HepG2 (cell line): Measurements from ENCODE around the gene SPHK1. TPM values are rescaled to one million over a fixed set of nuclear protein-coding genes. Genes with fewer than 3 reads are reported as not detected.

Experiments used
- BRD4 ChIP-seq: sonication (generic); formaldehyde crosslinking; IDR thresholded peaks from 2 replicates; pipeline ENCODE4 v1.4.0; 2020; ENCODE audit warnings: missing genetic modification reagents
- MTF1 ChIP-seq: sonication (generic); formaldehyde crosslinking; IDR thresholded peaks from 2 replicates; pipeline ENCODE4 v1.5.0; 2020; ENCODE audit warnings: missing genetic modification reagents
- NCOA5 ChIP-seq: sonication (generic); formaldehyde crosslinking; IDR thresholded peaks from 2 replicates; pipeline ENCODE4 v1.4.0; 2020; ENCODE audit warnings: missing genetic modification reagents
- SYNCRIP ChIP-seq: fragments of 200-400 bp; formaldehyde crosslinking; IDR thresholded peaks from 2 replicates; pipeline ENCODE4 v1.6.1; 2018; ENCODE audit warnings: mild to moderate bottlenecking, low read depth, low read length; ENCODE audit not compliant: insufficient read depth
- TERF1 ChIP-seq: sonication (generic); formaldehyde crosslinking; IDR thresholded peaks from 2 replicates; pipeline ENCODE4 v1.8.0; 2022; ENCODE audit warnings: mild to moderate bottlenecking, missing genetic modification reagents, moderate library complexity
- TOPORS ChIP-seq: sonication (generic); formaldehyde crosslinking; IDR thresholded peaks from 2 replicates; pipeline ENCODE4 v1.8.0; 2023; ENCODE audit warnings: mild to moderate bottlenecking, missing genetic modification reagents
- ZBTB42 ChIP-seq: sonication (generic); formaldehyde crosslinking; IDR thresholded peaks from 2 replicates; pipeline ENCODE4 v1.5.0; 2020; ENCODE audit warnings: mild to moderate bottlenecking, missing genetic modification reagents
- ZNF264 ChIP-seq: sonication (generic); formaldehyde crosslinking; IDR thresholded peaks from 2 replicates; pipeline ENCODE4 v1.4.0; 2020; ENCODE audit warnings: missing genetic modification reagents
- ZNF564 ChIP-seq: sonication (generic); formaldehyde crosslinking; IDR thresholded peaks from 2 replicates; pipeline ENCODE4 v1.8.1; 2023; ENCODE audit warnings: mild to moderate bottlenecking, missing genetic modification reagents
- ZNF782 ChIP-seq: sonication (generic); formaldehyde crosslinking; IDR thresholded peaks from 2 replicates; pipeline ENCODE4 v1.4.0; 2020; ENCODE audit warnings: missing genetic modification reagents, mild to moderate bottlenecking, borderline replicate concordance
- ZNF790 ChIP-seq: sonication (generic); formaldehyde crosslinking; IDR thresholded peaks from 2 replicates; pipeline ENCODE4 v1.8.0; 2022; ENCODE audit warnings: missing genetic modification reagents, mild to moderate bottlenecking, borderline replicate concordance
- ZSCAN29 ChIP-seq: sonication (generic); formaldehyde crosslinking; conservative IDR thresholded peaks from 2 replicates; pipeline ENCODE4 v1.4.0; 2020; ENCODE audit warnings: mild to moderate bottlenecking, missing genetic modification reagents
- ZSCAN9 ChIP-seq: IDR thresholded peaks from 2 replicates; pipeline ENCODE4 v1.6.1; 2016; ENCODE audit warnings: borderline replicate concordance
- polyA plus RNA-seq, 8 experiments: library from polyadenylated mRNA; depleted of rRNA in 3 of 8; stranded (reverse) in 7 of 8; unstranded in 1 of 8; fragments of >200 nt; fragmentation: Illumina TruSeq in 4 of 8; extraction: Trizol in 4 of 8; gene quantifications; 2 replicates each; pipeline versions ENCODE4 v1.2.1 to v1.2.3, GENCODE V29; 2011 to 2016; ENCODE audit warnings: low read depth in 4 of 8, missing spikeins in 1 of 8, mixed read lengths in 1 of 8; ENCODE audit not compliant: insufficient read depth in 1 of 8
- total RNA-seq, 5 experiments: library from RNA; depleted of rRNA; stranded (reverse); fragments of >200 nt; fragmentation: Illumina TruSeq; extraction: Trizol; gene quantifications; 2 replicates each; pipeline ENCODE4 v1.2.3, GENCODE V29; 2016; ENCODE audit warnings: low read depth in 1 of 5
- TF ChIP-seq, protein P1 (sequence below): sonication (generic); formaldehyde crosslinking; IDR thresholded peaks from 2 replicates; pipeline ENCODE4 v1.4.0; 2020; ENCODE audit warnings: missing genetic modification reagents, borderline replicate concordance
- TF ChIP-seq, protein P2 (sequence below): sonication (generic); formaldehyde crosslinking; IDR thresholded peaks from 2 replicates; pipeline ENCODE4 v1.4.0; 2020; ENCODE audit warnings: missing genetic modification reagents
- TF ChIP-seq, protein P3 (sequence below): sonication (generic); formaldehyde crosslinking; IDR thresholded peaks from 2 replicates; pipeline ENCODE4 v1.4.0; 2020; ENCODE audit warnings: mild to moderate bottlenecking, missing genetic modification reagents
- TF ChIP-seq, protein P4 (sequence below): sonication (generic); formaldehyde crosslinking; IDR thresholded peaks from 2 replicates; pipeline ENCODE4 v1.4.0; 2020; ENCODE audit warnings: missing genetic modification reagents
- TF ChIP-seq, protein P5 (sequence below): sonication (generic); formaldehyde crosslinking; IDR thresholded peaks from 2 replicates; pipeline ENCODE4 v1.8.0; 2023; ENCODE audit warnings: mild to moderate bottlenecking, missing genetic modification reagents

Gene SPHK1
- total and polyA plus RNA-seq, 2 of the 13 experiments (the other 11 are each of a cell fraction or from before 2014, with no cell fraction given), result 129 to 160 TPM

DNA sequence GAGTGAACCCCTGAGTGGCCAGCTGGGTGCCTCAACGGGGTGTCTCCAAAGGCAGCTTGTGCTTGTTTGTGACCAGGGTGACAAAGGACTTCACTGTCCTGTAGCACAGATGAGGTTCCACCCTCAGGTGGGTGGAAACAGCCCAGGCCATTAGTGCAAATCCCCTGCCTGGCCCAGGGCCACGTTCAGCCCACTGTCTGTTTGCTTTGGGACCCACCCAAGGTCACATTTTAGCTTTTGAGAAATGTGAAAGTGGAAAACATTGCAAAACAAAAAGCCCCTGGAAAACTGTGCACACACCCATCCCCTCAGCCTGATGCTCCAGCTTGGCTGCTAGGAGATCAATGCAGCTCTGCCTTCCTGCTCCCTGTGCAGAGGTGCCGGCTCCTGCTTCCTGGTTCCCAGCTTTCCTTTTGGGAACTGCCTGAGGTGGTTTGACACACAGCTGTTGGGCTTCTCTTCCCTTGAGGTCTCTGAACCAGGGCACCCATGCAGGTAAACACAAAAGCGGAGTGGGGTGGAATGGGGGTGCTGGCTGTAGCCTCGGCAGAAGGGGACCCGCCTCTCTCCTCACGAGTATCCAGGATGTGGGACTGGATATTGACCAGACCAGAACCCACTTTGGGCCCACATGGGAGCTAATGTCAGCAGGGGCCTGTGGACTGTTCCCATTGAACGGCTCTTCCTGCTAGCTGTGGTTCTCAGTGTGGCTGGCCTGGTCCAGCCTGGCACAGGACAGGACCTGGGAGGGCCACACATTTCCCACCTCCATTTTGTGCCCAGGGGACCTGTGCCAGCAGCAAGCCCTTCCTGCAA, 7.9 kb upstream of the SPHK1 start (continued):
- TF ChIP-seq, protein P1, sequence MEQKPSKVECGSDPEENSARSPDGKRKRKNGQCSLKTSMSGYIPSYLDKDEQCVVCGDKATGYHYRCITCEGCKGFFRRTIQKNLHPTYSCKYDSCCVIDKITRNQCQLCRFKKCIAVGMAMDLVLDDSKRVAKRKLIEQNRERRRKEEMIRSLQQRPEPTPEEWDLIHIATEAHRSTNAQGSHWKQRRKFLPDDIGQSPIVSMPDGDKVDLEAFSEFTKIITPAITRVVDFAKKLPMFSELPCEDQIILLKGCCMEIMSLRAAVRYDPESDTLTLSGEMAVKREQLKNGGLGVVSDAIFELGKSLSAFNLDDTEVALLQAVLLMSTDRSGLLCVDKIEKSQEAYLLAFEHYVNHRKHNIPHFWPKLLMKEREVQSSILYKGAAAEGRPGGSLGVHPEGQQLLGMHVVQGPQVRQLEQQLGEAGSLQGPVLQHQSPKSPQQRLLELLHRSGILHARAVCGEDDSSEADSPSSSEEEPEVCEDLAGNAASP, result peak; percentile 77; the same call in 1 of the 2 replicates
- TF ChIP-seq MTF1 (CRISPR knock-in tag), result peak; percentile 42; the same call in 1 of the 2 replicates
- TF ChIP-seq ZNF790 (CRISPR knock-in tag), result 0 out of 2 replicates have a peak, but pooled peaks have one; percentile 30
- no peak for TF ChIP-seq TERF1 (CRISPR knock-in tag)
- peak; percentile 86; the same call in 1 of the 2 replicates for TF ChIP-seq ZSCAN9 (CRISPR knock-in tag)
- no peak for TF ChIP-seq ZNF782 (CRISPR knock-in tag)
- TF ChIP-seq SYNCRIP, result no peak
- TF ChIP-seq, protein P2, sequence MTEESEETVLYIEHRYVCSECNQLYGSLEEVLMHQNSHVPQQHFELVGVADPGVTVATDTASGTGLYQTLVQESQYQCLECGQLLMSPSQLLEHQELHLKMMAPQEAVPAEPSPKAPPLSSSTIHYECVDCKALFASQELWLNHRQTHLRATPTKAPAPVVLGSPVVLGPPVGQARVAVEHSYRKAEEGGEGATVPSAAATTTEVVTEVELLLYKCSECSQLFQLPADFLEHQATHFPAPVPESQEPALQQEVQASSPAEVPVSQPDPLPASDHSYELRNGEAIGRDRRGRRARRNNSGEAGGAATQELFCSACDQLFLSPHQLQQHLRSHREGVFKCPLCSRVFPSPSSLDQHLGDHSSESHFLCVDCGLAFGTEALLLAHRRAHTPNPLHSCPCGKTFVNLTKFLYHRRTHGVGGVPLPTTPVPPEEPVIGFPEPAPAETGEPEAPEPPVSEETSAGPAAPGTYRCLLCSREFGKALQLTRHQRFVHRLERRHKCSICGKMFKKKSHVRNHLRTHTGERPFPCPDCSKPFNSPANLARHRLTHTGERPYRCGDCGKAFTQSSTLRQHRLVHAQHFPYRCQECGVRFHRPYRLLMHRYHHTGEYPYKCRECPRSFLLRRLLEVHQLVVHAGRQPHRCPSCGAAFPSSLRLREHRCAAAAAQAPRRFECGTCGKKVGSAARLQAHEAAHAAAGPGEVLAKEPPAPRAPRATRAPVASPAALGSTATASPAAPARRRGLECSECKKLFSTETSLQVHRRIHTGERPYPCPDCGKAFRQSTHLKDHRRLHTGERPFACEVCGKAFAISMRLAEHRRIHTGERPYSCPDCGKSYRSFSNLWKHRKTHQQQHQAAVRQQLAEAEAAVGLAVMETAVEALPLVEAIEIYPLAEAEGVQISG (CRISPR knock-in tag), result peak; percentile 91; the same call in 1 of the 2 replicates
- TF ChIP-seq ZNF564, result peak; percentile 64; the same call in 1 of the 2 replicates
- TF ChIP-seq, protein P3, sequence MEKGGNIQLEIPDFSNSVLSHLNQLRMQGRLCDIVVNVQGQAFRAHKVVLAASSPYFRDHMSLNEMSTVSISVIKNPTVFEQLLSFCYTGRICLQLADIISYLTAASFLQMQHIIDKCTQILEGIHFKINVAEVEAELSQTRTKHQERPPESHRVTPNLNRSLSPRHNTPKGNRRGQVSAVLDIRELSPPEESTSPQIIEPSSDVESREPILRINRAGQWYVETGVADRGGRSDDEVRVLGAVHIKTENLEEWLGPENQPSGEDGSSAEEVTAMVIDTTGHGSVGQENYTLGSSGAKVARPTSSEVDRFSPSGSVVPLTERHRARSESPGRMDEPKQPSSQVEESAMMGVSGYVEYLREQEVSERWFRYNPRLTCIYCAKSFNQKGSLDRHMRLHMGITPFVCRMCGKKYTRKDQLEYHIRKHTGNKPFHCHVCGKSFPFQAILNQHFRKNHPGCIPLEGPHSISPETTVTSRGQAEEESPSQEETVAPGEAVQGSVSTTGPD (CRISPR knock-in tag), result no peak; the same call in none of the 2 replicates
- TF ChIP-seq, protein P4, sequence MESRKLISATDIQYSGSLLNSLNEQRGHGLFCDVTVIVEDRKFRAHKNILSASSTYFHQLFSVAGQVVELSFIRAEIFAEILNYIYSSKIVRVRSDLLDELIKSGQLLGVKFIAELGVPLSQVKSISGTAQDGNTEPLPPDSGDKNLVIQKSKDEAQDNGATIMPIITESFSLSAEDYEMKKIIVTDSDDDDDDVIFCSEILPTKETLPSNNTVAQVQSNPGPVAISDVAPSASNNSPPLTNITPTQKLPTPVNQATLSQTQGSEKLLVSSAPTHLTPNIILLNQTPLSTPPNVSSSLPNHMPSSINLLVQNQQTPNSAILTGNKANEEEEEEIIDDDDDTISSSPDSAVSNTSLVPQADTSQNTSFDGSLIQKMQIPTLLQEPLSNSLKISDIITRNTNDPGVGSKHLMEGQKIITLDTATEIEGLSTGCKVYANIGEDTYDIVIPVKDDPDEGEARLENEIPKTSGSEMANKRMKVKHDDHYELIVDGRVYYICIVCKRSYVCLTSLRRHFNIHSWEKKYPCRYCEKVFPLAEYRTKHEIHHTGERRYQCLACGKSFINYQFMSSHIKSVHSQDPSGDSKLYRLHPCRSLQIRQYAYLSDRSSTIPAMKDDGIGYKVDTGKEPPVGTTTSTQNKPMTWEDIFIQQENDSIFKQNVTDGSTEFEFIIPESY (CRISPR knock-in tag), result peak; percentile 80
- TF ChIP-seq, protein P5, sequence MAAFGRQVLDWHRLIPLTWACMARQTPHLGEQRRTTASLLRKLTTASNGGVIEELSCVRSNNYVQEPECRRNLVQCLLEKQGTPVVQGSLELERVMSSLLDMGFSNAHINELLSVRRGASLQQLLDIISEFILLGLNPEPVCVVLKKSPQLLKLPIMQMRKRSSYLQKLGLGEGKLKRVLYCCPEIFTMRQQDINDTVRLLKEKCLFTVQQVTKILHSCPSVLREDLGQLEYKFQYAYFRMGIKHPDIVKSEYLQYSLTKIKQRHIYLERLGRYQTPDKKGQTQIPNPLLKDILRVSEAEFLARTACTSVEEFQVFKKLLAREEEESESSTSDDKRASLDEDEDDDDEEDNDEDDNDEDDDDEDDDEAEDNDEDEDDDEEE (CRISPR knock-in tag), result peak; percentile 17; the same call in 1 of the 2 replicates
- TF ChIP-seq ZSCAN29, result 0 out of 2 replicates have a peak, but pooled peaks have one; percentile 21
- TF ChIP-seq BRD4 (CRISPR knock-in tag), result 0 out of 2 replicates have a peak, but pooled peaks have one; percentile 64
- peak; percentile 97 for TF ChIP-seq ZNF264 (CRISPR knock-in tag)
- TF ChIP-seq TOPORS, result 0 out of 2 replicates have a peak, but pooled peaks have one; percentile 29
- peak; percentile 37; the same call in 1 of the 2 replicates for TF ChIP-seq ZBTB42
- no peak; the same call in 1 of the 2 replicates for TF ChIP-seq NCOA5 (CRISPR knock-in tag)
